SK-N-SH treated with all-trans-retinoic acid at 6 μM for 48 hours (cell line): ENCODE results near the gene KIFC1.
A peak's percentile ranks its signal among the peaks of the same experiment; 100 is the strongest.

Source experiments
- ATAC-seq: fragments of 200-7000 bp; cut with Tn5 transposase; 3 replicates; pipeline ENCODE4 v1.9.1; 2020; ENCODE audit warnings: mild to moderate bottlenecking, moderate library complexity
- ARNTL ChIP-seq: fragments of 450-650 bp; formaldehyde crosslinking; IDR thresholded peaks from 2 replicates; pipeline ENCODE4 v1.5.0; 2020; ENCODE audit warnings: low read depth, mild to moderate bottlenecking, moderate library complexity, borderline replicate concordance
- BACH2 ChIP-seq: fragments of 250-450 bp; sonication (Bioruptor Pico); IDR thresholded peaks from 2 replicates; pipeline ENCODE4 v1.9.0; 2021; ENCODE audit warnings: mild to moderate bottlenecking, borderline replicate concordance
- CSDC2 ChIP-seq: fragments of 250-450 bp; sonication (Bioruptor Pico); IDR thresholded peaks from 2 replicates; pipeline ENCODE4 v1.5.0; 2020; ENCODE audit warnings: mild to moderate bottlenecking, moderate library complexity
- CSRNP3 ChIP-seq: fragments of 250-450 bp; sonication (Bioruptor Pico); IDR thresholded peaks from 2 replicates; pipeline ENCODE4 v1.5.1; 2021; ENCODE audit warnings: mild to moderate bottlenecking, moderate library complexity
- ESRRG ChIP-seq: fragments of 250-450 bp; sonication (Bioruptor Pico); IDR thresholded peaks from 2 replicates; pipeline ENCODE4 v1.6.1; 2021; ENCODE audit warnings: mild to moderate bottlenecking
- GLIS3 ChIP-seq: fragments of 250-450 bp; sonication (Bioruptor Pico); IDR thresholded peaks from 2 replicates; pipeline ENCODE4 v1.5.0; 2020; ENCODE audit warnings: mild to moderate bottlenecking, moderate library complexity
- ISL1 ChIP-seq: fragments of 250-450 bp; sonication (Bioruptor Pico); IDR thresholded peaks from 2 replicates; pipeline ENCODE4 v2.1.2; 2022; ENCODE audit warnings: mild to moderate bottlenecking, moderate library complexity
- OSR1 ChIP-seq: fragments of 250-450 bp; sonication (Bioruptor Pico); IDR thresholded peaks from 2 replicates; pipeline ENCODE4 v1.8.0; 2022; ENCODE audit warnings: moderate library complexity, mild to moderate bottlenecking, inconsistent platforms
- POU6F1 ChIP-seq: fragments of 250-450 bp; sonication (Bioruptor Pico); IDR thresholded peaks from 2 replicates; pipeline ENCODE4 v1.8.0; 2021; ENCODE audit warnings: low read depth, mild to moderate bottlenecking, moderate library complexity, borderline replicate concordance
- PPARA ChIP-seq: fragments of 250-450 bp; sonication (Bioruptor Pico); IDR thresholded peaks from 2 replicates; pipeline ENCODE4 v1.5.0; 2020; ENCODE audit warnings: mild to moderate bottlenecking, borderline replicate concordance
- RARB ChIP-seq: fragments of 250-450 bp; sonication (Bioruptor Pico); IDR thresholded peaks from 2 replicates; pipeline ENCODE4 v1.8.0; 2021; ENCODE audit warnings: mild to moderate bottlenecking, moderate library complexity
- SNAI2 ChIP-seq: fragments of 250-450 bp; sonication (Bioruptor Pico); IDR thresholded peaks from 2 replicates; pipeline ENCODE4 v1.5.0; 2020; ENCODE audit warnings: mild to moderate bottlenecking, moderate library complexity
- TCF4 ChIP-seq: fragments of 250-450 bp; sonication (Bioruptor Pico); IDR thresholded peaks from 2 replicates; pipeline ENCODE4 v1.8.0; 2021; ENCODE audit warnings: mild to moderate bottlenecking, moderate library complexity, borderline replicate concordance
- TOX ChIP-seq: fragments of 250-450 bp; sonication (Bioruptor Pico); IDR thresholded peaks from 2 replicates; pipeline ENCODE4 v1.8.0; 2021; ENCODE audit warnings: mild to moderate bottlenecking, moderate library complexity, borderline replicate concordance
- TSHZ2 ChIP-seq: fragments of 250-450 bp; sonication (Bioruptor Pico); IDR thresholded peaks from 2 replicates; pipeline ENCODE4 v1.5.0; 2020; ENCODE audit warnings: mild to moderate bottlenecking, moderate library complexity
- ZC3H10 ChIP-seq: fragments of 250-450 bp; sonication (Bioruptor Pico); IDR thresholded peaks from 2 replicates; pipeline ENCODE4 v1.5.1; 2021; ENCODE audit warnings: mild to moderate bottlenecking, moderate library complexity
- ZFP3 ChIP-seq: fragments of 250-450 bp; sonication (Bioruptor Pico); IDR thresholded peaks from 2 replicates; pipeline ENCODE4 v1.5.0; 2020; ENCODE audit warnings: mild to moderate bottlenecking, moderate library complexity
- ZFP30 ChIP-seq: fragments of 450-650 bp; formaldehyde crosslinking; IDR thresholded peaks from 2 replicates; pipeline ENCODE4 v1.5.0; 2022; ENCODE audit warnings: mild to moderate bottlenecking, moderate library complexity
- ZNF565 ChIP-seq: fragments of 450-650 bp; formaldehyde crosslinking; conservative IDR thresholded peaks from 2 replicates; pipeline ENCODE4 v1.5.0; 2020; ENCODE audit warnings: low read depth, mild to moderate bottlenecking, moderate library complexity
- TF ChIP-seq, protein P1 (sequence below): fragments of 250-450 bp; sonication (Bioruptor Pico); IDR thresholded peaks from 2 replicates; pipeline ENCODE4 v1.8.0; 2020; ENCODE audit warnings: mild to moderate bottlenecking, moderate library complexity, borderline replicate concordance
- TF ChIP-seq, protein P2 (sequence below): fragments of 250-450 bp; sonication (Bioruptor Pico); IDR thresholded peaks from 2 replicates; pipeline ENCODE4 v1.5.1; 2020; ENCODE audit warnings: low read depth, mild to moderate bottlenecking, moderate library complexity

KIFC1 gene

DNA sequence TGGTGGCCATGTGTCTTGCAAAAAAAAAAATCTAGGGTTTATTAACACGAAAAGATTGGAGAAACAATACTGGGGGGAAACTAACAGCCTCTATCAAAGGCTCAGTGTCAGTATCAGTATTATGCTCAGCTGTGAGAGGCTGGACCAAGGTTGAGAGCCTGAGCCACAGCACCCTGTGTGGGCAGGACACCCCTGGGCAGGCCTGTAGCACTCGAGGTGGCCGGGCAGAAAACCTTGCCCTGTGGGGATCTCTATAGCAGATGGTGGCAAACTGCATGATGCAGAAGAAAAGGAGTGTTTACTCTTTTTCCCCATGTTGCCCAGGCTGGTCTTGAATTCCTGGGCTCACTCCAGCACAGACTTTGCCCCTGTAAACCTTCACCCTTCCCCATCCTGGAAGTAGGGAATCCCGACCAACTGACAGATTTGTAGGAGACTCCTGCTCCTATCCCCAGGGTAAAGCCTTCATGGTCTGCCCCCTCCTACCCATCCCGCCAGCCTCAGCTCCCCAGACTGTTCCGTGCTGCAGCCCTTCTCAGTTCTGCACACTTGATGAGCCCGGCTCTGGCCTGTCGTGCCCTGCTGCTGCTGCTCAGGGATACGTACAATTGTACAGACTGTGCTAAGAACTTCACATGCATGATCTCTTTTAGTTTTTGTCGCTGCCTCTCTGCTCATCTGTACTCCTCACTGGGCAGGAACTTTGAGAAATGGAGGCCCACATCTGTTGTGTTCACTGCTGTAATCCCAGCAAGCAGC lies 8.0 kb upstream of the KIFC1 start:
- no peak; the same call in 2 of the 3 replicates for ATAC-seq
- TF ChIP-seq BACH2 (CRISPR knock-in tag) = no peak
- TF ChIP-seq, protein P1, sequence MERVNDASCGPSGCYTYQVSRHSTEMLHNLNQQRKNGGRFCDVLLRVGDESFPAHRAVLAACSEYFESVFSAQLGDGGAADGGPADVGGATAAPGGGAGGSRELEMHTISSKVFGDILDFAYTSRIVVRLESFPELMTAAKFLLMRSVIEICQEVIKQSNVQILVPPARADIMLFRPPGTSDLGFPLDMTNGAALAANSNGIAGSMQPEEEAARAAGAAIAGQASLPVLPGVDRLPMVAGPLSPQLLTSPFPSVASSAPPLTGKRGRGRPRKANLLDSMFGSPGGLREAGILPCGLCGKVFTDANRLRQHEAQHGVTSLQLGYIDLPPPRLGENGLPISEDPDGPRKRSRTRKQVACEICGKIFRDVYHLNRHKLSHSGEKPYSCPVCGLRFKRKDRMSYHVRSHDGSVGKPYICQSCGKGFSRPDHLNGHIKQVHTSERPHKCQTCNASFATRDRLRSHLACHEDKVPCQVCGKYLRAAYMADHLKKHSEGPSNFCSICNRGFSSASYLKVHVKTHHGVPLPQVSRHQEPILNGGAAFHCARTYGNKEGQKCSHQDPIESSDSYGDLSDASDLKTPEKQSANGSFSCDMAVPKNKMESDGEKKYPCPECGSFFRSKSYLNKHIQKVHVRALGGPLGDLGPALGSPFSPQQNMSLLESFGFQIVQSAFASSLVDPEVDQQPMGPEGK (CRISPR knock-in tag) = no peak
- TF ChIP-seq SNAI2 (CRISPR knock-in tag) = no peak

DNA sequence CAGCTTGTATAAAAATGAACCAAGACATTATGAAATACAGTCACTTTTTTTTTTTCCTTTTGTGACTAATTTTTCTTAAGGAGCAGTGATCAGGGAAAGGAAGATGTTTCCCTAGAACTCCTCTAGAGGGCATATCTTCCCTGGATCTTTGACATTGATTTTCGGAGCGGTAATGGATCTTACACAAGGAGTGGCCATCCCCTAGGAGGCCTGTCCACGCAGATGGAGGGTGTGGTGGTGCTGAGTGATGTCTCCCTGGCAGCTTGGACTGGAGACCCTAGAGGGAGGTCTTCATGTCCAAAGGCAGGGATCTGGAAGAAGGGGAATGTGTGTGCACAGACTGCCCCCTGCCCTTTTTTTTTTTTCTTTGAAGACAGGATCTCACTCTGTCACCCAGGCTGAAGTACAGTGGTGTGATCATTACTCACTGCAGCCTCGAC lies 7.0 kb upstream of the KIFC1 start:
- TF ChIP-seq GLIS3 (no peak), CSRNP3 (CRISPR knock-in tag) (no peak), ZC3H10 (CRISPR knock-in tag) (no peak), TOX (CRISPR knock-in tag) (no peak), PPARA (CRISPR knock-in tag) (no peak), ESRRG (CRISPR knock-in tag) (no peak), OSR1 (CRISPR knock-in tag) (no peak), TSHZ2 (CRISPR knock-in tag) (no peak), RARB (CRISPR knock-in tag) (no peak), CSDC2 (CRISPR knock-in tag) (no peak), ZFP3 (CRISPR knock-in tag) (no peak), SNAI2 (CRISPR knock-in tag) (no peak), ZFP30 (CRISPR knock-in tag) (no peak), BACH2 (CRISPR knock-in tag) (no peak)
- peak; percentile 92 for ATAC-seq

GRCh38 chr6:33390173-33390572 lies 1.4 kb upstream of the KIFC1 start:
- no peak for ATAC-seq

More at GRCh38 chr6:33390173-33390572, 1.4 kb upstream of the KIFC1 start:
- no peak for TF ChIP-seq ISL1 (CRISPR knock-in tag)
- no peak for TF ChIP-seq ZFP30 (CRISPR knock-in tag)
- TF ChIP-seq ZFP3 (CRISPR knock-in tag) = no peak
- no peak for TF ChIP-seq TSHZ2 (CRISPR knock-in tag)
- no peak for TF ChIP-seq ARNTL
- TF ChIP-seq, protein P1 (CRISPR knock-in tag) = no peak
- no peak for TF ChIP-seq TOX (CRISPR knock-in tag)
- no peak for TF ChIP-seq TCF4
- TF ChIP-seq GLIS3 = no peak
- no peak for TF ChIP-seq POU6F1 (CRISPR knock-in tag)
- no peak for TF ChIP-seq BACH2 (CRISPR knock-in tag)
- no peak for TF ChIP-seq PPARA (CRISPR knock-in tag)
- no peak for TF ChIP-seq ZNF565 (CRISPR knock-in tag)
- no peak for TF ChIP-seq SNAI2 (CRISPR knock-in tag)
- no peak for TF ChIP-seq RARB (CRISPR knock-in tag)
- TF ChIP-seq, protein P2, sequence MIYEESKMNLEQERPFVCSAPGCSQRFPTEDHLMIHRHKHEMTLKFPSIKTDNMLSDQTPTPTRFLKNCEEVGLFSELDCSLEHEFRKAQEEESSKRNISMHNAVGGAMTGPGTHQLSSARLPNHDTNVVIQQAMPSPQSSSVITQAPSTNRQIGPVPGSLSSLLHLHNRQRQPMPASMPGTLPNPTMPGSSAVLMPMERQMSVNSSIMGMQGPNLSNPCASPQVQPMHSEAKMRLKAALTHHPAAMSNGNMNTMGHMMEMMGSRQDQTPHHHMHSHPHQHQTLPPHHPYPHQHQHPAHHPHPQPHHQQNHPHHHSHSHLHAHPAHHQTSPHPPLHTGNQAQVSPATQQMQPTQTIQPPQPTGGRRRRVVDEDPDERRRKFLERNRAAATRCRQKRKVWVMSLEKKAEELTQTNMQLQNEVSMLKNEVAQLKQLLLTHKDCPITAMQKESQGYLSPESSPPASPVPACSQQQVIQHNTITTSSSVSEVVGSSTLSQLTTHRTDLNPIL (CRISPR knock-in tag) = no peak
